NCI-H524 treated with DMSO at 0.1 percent for 48 hours (cell line): ENCODE measurements around the gene OR6C74.

ENCODE experiments used
- DNase-seq: peaks from one replicate; lab custom pipeline; 2025; lab: John Stamatoyannopoulos, UW

OR6C74 gene

GRCh38 chr12:55244309-55244708 lies at the start of gene OR6C74:
Gene OR6C74, plus strand, starts transcription at chr12:55244609. Its CDS starts 2,679 bp downstream, at chr12:55247288.
- no peak for DNase-seq

GRCh38 chr12:55220725-55221124 lies 23.7 kb upstream of the OR6C74 start, which contains the start of gene OR10A7:
Gene OR10A7, plus strand, starts transcription at chr12:55221025. Its CDS starts 0 bp downstream, at chr12:55221025.
- no peak for DNase-seq

GRCh38 chr12:55226523-55226922 lies 17.9 kb upstream of the OR6C74 start:
- no peak for DNase-seq

GRCh38 chr12:55227643-55228042 lies 16.8 kb upstream of the OR6C74 start:
- DNase-seq: no peak

GRCh38 chr12:55246159-55246558 lies 1.8 kb downstream of the OR6C74 start:
- no peak for DNase-seq

- DNase-seq: no peak
These were observed 6.5 kb downstream of the OR6C74 start for GRCh38 chr12:55250944-55251343.

- DNase-seq: no peak
These were observed 8.9 kb downstream of the OR6C74 start for GRCh38 chr12:55253281-55253680.

GRCh38 chr12:55256831-55257230 lies 12.4 kb downstream of the OR6C74 start:
- DNase-seq: no peak

GRCh38 chr12:55258303-55258702 lies 13.9 kb downstream of the OR6C74 start:
- no peak for DNase-seq

- DNase-seq: no peak
These were observed 36.6 kb downstream of the OR6C74 start for GRCh38 chr12:55280991-55281390.

GRCh38 chr12:55289999-55290398 lies 45.6 kb downstream of the OR6C74 start:
- no peak for DNase-seq
